NOMO-1 (cell line): ENCODE measurements around the gene SLC2A8.

ENCODE experiments used
- DNase-seq, 2 experiments: peaks; one replicate each; lab custom pipeline; 2025; ENCODE audit not compliant: unreplicated experiment in 2 of 2; lab: John Stamatoyannopoulos, UW

SLC2A8 gene

DNA sequence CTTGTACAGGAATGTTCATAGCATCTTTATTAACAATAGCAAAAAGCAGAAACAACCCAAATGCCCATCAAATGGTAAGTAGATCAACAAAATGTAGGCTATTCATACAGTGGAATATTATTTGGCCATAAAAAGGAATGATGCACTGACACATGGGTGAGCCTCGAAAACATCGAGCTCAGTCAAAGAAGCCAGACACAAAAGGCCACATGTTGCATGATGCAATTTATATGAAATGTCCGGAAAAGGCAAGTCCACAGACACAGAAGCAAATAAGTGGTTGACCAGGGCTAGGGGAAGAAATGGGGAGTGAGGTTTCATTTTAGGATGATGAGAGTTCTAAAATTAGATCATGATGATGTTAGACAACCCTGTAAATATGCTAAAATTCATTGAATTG lies 16.5 kb upstream of the SLC2A8 start:
- no peak for DNase-seq

DNA sequence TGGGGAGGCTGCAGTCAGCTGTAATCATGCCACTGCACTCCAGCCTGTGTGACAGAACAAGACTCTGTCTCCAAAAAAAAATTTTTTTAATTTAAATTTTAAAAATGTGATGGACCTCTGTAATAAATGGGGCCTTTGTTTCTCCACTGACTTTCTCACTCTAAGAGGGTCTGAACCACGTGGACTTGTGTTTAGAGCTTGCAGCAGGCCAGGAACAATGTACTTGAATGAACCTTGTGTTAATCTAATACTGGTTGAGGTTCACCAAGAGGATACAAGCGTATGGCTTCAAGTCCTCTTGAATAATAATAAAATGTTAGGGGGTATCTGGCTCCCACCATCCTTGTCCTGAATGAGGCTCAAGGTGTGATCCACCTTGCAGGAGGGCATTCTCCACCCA lies 14.4 kb upstream of the SLC2A8 start:
- DNase-seq = no peak

DNA sequence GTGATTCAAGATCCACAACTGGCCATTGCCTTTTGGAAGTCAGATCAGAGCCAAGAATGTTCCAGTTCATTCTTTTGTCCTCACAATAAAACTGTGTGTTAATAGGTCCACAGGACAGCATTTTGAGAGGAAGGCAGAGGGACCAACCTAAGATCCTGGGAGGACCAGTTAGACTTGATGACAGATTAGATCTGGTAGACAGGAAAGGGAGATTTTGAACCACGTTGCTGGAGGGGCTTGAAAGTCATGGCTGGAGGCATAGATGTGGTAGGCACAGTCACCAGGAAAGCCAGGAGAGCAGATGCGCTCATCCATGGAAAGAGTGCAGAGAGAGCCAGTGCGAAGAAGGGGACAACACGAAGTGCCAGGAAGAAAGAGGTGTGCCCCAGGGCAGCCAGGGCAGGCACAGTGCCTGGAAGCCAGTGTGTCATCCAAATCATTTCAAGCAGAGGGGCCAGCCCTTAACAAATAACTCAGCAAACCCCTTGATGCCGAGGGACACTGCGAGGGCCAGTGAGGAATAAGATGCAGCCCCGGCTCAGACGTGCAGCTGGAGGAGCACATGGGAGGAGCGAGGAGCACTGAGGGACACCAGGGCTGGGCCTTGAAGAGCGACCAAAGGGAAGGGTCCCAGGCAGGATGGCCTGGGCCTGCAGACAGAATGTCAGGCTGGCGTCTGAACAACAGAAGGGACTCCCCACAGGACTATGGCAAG lies 12.8 kb upstream of the SLC2A8 start:
- no peak for DNase-seq

DNA sequence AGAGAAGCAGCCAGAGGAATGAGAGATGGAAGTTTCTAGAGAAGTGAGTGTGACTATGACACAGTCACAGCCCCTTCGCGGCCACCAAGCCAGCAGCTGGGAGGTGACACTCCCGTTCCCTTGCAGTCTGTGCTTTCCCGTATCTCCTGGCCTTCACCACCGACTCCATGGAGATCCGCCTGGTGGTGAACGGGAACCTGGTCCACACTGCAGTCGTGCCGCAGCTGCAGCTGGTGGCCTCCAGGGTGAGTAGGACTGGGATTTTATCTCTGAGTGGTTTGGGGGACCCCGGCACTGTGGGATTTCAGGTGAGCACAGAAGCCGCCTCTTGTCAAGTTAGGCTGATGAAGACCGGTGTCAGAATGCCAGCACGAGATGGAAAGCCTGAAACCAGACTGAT lies 12.1 kb upstream of the SLC2A8 start:
- DNase-seq = no peak

DNA sequence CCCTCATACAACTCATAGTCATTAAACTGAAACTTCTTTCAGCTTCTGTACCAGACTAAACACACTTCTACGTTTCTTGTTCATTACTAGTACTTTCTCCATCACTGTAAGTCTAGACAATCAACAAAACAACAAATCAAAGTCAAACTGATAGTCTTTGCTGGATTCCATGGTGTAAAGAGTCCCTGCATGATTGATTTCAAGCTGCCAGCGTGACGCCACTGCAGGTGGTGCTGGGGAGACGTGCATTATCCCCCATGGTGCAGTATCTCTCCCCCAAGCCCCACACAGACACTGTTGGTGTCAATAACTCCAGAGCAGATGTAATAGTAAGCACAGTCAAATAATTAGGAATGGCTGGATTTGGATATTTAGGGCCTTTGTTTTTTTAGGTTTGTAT lies 10.7 kb upstream of the SLC2A8 start:
- no peak for DNase-seq

DNA sequence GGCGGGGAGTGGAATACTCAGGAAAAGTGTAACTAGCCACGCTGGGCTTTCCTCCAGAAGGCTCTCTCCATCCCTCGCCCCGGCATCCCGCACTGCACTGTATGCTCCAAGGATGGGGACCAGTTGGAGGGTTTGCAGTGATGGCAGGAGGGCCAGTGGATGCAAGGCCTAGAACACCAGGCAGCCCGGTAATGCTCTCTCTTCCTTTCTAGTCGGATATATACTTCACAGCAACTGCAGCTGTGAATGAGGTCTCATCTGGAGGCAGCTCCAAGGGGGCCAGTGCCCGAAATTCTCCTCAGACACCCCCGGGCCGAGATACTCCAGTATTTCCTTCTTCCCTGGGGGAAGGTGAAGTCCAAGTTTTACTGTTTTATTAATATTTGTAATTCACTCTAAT lies 10.0 kb upstream of the SLC2A8 start:
- no peak for DNase-seq

DNA sequence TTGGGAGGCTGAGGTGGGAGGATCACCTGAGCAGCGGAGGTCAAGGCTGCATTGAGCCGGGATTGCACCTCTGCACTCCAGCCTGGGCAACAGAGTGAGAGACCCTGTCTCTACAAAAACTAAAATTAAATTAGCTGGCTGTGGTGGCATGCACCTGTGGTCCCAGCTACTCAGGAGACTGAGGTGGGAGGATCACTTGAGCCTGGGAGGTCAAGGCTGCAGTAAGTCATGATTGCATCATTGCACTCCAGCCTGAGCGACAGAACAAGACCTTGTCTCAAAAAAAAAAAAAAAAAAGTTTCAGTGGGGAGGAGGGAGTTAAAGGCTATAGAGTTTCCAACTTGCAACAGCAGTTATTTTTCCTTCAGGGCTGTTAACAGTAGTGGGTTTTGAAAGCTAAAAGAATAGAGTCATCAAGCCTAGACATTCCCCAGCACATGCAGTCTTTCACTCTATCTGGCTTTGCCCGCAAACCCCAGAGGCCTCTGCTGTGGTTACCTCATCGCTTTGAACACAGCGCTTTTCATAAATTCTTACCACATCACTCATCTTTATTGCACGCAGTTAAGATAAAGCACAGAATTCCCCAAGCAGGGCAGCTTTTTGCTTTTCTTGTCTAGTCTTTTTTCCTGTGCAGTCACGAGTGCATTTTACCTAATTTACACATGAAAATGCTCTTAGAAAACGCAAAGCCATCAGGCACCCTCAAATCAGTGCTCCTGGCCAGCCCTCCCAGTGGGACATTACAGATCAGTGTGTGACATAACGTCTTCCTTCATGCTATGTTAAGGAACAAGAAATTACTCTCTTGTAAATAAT lies 8.7 kb upstream of the SLC2A8 start:
- peak; percentile 94 to 98 for DNase-seq

DNA sequence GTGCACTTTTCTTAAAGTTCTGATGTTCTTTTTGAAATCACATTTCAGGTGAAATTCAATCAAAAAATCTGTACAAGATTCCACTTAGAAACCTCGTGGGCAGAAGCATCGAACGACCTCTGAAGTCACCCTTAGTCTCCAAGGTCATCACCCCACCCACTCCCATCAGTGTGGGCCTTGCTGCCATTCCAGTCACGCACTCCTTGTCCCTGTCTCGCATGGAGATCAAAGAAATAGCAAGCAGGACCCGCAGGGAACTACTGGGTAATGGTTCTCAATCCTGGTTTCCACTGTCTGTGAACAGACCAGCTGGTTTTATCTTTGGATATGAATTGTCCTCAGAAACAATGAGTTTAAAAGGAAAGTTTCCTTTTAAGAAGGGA lies 8.1 kb upstream of the SLC2A8 start:
- DNase-seq = no peak

DNA sequence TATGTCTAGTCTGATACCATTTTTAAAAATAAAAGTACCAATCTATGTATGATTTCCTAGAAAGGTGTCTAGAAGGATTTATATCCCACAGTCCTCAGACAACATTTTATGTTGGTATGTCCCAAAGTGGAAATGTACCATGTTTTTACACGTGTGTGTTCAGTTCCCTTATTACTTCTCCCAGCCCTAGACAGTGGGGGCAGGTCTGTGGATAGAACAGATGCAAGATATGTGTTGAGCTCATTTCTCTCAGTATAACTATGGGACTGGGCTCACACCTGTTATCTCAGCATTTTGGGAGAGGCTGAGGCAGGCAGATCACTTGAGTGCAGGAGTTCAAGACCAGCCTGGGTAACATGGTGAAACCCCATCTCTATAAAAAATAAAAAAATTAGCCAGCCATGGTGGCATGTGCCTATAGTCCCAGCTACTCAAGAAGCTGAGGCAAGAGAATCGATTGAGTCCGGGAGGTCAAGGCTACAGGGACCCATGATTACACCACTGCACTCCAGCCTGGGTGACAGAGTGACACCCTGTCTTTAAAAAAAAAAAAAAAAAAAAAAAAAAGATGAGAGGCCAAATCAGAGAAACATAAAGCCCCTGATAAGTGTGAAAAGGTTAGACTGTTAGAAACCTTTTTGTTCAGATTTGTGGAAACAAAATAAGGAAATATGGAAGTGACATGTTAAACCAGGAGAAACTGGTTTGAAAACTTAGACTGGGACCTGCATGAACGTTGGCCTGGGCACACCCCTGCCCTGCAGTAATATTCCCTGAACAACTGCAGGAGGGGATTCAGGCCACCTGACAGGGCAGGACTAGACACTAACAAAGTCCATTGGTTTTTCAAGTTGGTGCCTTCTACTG lies 7.4 kb upstream of the SLC2A8 start:
- no peak for DNase-seq

DNA sequence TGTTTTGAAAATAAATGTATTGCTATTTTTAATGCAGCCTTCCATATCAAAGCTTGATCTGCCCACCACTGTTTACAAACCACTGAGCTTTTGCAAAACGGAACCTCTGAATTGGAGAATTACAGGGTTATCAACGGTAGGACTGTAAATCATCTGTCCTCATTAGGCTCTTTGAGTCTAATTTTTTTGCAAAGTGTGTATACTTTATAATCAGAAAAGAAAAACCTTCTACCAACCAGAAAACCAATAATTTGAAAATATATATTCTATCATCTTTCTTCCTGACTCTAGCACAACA lies 6.8 kb upstream of the SLC2A8 start:
- peak; percentile 50 to 53 for DNase-seq

DNA sequence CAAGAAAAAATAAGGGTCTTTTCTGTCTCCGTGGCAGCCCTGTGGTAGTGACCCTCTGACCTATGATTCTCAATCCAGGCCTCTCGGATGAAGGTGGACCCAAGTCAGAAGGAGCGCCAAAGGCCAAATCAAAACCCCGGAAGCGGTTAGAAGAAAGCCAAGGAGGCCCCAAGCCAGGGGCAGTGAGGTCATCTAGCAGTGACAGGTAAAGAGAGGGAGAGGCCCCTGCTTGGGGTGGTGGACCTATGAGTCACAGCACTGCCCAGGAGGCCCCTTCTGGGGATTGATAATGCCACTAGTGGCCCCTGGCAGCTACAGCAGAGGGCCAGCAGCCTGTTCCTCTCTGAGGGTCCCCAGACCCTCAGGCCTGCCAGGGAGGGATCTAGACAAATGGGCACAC lies 6.4 kb upstream of the SLC2A8 start:
- DNase-seq = peak; percentile 51 to 54

DNA sequence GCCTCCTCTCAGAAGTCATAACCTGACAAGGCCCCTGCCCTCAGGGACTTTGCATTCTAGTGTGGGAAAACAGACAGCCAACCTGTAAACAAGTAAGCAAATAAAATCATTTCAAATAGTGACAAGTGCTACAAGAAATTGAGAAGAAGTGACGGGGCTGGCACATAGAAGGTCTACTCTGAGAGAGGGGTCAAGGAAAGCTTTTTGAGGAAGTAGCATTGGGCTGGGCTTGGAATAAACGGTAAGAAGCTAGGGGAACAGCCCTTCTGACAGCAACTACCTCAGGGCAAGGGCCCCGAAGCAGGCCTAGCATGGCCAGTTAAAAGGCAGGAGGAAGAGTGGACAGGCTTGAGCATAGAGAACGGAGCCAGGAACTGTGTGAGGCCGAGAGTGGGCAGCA lies 4.8 kb upstream of the SLC2A8 start:
- peak; percentile 69 to 77 for DNase-seq

DNA sequence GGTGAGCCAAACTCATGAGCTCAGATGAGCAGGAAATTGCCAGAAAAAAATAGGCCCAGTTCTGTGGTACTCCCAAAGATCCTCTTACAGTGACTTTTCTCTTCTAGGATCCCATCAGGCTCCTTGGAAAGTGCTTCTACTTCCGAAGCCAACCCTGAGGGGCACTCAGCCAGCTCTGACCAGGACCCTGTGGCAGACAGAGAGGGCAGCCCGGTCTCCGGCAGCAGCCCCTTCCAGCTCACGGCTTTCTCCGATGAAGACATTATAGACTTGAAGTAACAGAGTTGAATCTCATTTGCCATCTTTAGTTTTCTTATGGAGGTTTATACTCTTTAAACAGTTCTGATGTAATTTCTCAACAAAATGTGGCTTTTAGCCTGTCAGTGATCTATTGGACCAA lies 4.0 kb upstream of the SLC2A8 start:
- DNase-seq = no peak

DNA sequence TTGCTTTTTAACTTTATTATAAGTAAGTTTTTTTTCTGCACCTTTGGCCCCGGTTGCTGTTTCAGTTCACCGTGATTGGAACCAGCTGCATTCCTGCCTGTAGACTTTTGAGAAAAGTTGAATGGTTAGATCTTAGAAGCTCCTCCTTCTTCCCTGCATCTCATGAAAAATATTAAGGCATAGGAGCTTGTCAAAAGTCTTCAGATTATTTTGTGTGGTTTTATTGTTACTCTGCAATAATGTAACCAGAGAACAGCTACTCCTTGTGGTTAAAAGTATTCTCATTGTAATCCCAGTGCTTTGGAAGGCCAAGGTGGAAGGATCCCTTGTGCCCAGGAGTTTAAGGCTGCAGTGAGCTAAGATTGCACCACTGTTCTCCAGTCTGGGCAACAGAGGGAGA lies 3.3 kb upstream of the SLC2A8 start:
- no peak for DNase-seq

DNA sequence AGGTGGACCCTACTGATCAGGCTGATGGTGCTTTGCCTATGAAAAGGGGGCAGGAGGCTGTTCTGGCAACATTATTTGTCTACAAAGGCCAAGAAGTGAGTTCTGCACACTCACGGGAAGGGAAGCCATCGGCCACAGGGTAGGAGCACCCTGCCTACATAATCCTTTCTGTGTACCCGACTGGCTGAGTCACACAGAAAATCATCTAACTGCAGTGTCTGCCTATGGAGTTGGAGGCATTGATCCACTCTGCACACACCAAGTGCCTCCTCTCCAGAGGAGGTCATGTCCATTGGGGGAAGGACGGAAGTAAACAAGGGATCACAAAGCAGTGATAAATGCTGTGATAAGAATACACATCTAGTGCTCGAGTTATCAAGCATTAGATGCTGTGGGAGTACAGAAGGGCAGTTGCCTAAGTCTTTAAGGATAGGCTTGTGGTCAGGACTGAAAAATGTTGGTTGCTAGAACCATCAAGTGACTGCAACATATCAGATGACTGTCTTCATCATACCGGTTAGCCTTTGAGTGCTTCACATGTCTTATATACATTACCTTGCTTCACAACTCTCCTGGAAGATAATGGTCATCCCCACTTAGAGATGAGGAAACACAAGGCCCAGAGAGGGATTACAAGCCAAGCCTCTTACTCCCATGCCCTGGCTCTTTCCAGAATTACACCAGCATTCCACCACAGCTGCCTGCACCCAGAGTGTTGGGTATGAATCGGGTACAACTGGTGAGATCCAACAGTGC lies 1.3 kb upstream of the SLC2A8 start:
- DNase-seq = peak in 1 of 2 experiments; percentile 42

DNA sequence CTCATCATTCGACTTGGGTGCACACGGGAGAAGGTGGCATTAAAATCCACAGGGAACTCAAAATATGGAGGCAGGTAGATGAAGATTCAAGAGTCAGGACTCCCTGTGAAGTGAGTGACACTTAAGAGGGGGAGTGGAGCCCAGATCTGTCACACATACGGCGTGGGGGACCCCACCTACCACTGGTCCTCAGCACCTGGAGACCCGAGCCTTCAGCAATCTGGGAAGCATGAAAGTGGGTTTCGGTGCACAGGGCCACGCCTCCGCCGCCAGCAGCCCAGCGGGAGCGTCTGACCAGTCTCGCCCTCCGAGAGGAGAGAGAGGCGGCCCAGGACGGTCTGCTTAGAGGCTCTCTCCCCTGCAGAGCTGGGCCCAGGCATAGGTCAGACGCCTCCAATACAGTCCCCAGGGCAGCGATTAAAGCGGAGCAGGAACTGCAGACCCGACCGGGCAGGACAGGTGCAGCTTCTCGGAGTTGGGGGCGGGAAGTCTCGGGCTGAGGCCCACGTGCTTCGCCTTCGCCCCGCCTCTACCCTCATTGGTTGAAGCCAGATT lies 639 bp upstream of the SLC2A8 start:
- no peak for DNase-seq

DNA sequence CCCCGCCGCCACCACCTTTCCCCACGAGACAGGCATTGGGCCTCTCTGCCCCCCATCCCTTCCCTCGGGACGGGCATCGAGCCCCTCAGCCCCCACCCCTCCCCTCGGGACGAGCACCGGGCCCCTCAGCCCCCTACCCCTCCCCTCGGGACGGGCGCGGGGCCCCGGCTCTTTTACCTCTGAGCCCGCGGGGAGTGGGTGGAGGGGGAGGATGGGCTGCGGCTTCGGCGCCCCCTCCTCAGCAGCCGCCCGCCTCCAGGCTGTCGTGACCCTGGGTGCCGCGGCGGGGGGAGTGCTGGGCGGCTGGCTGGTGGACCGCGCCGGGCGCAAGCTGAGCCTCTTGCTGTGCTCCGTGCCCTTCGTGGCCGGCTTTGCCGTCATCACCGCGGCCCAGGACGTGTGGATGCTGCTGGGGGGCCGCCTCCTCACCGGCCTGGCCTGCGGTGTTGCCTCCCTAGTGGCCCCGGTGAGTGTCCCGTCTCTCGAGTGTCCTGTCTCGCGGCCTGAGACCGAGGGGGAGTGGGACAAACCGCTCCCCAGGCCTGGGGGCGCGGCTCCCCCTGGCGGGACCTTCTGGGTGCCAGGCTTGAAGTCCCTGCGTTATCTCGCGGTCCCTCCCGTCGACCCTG lies 791 bp downstream of the SLC2A8 start:
- DNase-seq = no peak

DNA sequence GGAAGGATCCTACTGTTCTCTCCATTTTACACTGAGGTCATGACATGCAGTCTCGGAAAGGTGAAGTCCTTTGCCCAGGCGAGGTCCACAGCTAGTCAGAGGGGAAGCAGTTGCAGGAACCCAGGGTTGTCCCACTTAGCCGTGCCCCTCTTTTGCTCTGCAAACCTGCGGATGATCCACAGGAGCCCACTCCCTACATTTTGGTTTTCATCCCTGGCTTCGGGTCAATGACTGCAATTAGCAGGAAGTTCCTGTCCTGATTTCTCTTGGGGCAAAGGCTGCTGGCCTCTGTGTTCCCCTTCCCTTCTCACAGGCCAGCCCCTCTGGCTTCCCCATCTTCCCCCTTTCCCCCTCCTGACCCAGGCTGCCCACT lies 1.3 kb downstream of the SLC2A8 start:
- DNase-seq = no peak

DNA sequence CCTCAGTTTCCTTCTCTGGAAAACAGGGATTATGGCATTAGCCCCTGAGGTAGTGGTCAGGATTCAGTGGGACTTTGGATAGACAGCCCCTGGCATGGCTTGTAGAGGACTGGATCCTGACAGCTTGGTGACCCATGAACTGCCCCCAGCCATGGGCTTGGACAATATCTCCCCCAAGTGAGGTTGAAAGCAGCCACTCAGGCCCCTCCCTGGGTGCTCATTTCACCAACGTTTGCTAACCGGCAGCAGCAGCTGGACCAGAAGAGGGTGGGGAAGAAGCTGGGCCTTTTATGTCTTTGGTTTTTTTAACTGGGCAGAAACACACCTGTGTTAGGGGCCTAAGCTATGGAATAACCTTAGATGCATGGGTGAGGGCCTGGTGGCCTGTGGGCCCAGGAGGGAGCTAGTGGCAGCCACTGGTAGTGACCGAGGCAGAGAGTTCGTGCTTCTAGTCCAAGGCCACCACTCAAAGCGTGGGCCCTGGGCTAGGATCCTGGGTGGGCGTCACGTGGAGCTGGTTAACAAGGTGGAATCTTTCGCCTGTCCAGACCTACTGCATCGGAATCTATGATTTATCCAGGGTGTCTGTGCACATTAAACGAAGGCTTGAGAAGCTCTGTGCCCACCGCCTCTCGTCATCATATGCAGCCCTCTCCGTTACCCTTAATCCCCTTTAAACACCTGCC lies 1.9 kb downstream of the SLC2A8 start:
- DNase-seq = no peak
